Renal cortical epithelial cell (primary cell): ENCODE results near the gene PELI3. TPM values are rescaled to one million over a fixed set of nuclear protein-coding genes. Genes with fewer than 3 reads are reported as not detected.
"Not testable (repeated sequence)": the region's sequence is repeated elsewhere in the genome, so short reads cannot be mapped to it uniquely, and the experiment has no call there.

Source experiments
- DNase-seq: peaks from one replicate; pipeline ENCODE4 v3.0.0-alpha.2; 2011; ENCODE audit warnings: low read depth
- total RNA-seq: library from RNA; depleted of rRNA; stranded (reverse); fragments of >200 nt; gene quantifications from 2 replicates; pipeline ENCODE4 v1.2.3, GENCODE V29; 2014

Gene PELI3
- 4.9 and 6.7 TPM in 2 replicates for total RNA-seq

- peak; percentile 51 for DNase-seq
Observed at GRCh38 chr11:66466225-66467033, at the start of gene PELI3. Gene PELI3, plus strand, starts transcription at chr11:66466905. Its CDS starts 1,224 bp downstream, at chr11:66468129.

- no peak for DNase-seq
Observed at GRCh38 chr11:66417000-66417399, 49.7 kb upstream of the PELI3 start.

- DNase-seq = peak; percentile 88
Observed at GRCh38 chr11:66418168-66418985, 48.3 kb upstream of the PELI3 start.

GRCh38 chr11:66418986-66419308 is 47.8 kb upstream of the PELI3 start:
- no peak for DNase-seq

GRCh38 chr11:66419825-66420224 is 46.9 kb upstream of the PELI3 start:
- DNase-seq = no peak

- no peak for DNase-seq
Observed at GRCh38 chr11:66420671-66421476, 45.8 kb upstream of the PELI3 start, which contains the start of gene NPAS4. Gene NPAS4, plus strand, starts transcription at chr11:66421035. Its CDS starts 145 bp downstream, at chr11:66421180.

- DNase-seq = peak; percentile 76
Observed at GRCh38 chr11:66421492-66422205, 45.1 kb upstream of the PELI3 start.

GRCh38 chr11:66426314-66426713 is 40.4 kb upstream of the PELI3 start:
- no peak for DNase-seq

GRCh38 chr11:66428933-66429332 is 37.8 kb upstream of the PELI3 start:
- DNase-seq = no peak

- peak; percentile 38 for DNase-seq
Observed at GRCh38 chr11:66429983-66430602, 36.6 kb upstream of the PELI3 start.

- DNase-seq = not testable (repeated sequence)
Observed at GRCh38 chr11:66431287-66431686, 35.4 kb upstream of the PELI3 start.

- not testable (repeated sequence) for DNase-seq
Observed at GRCh38 chr11:66431871-66432329, 34.8 kb upstream of the PELI3 start.

GRCh38 chr11:66432597-66432996 is 34.1 kb upstream of the PELI3 start:
- DNase-seq = no peak

- DNase-seq = no peak
Observed at GRCh38 chr11:66437979-66438503, 28.7 kb upstream of the PELI3 start.

GRCh38 chr11:66438504-66439466 is 27.9 kb upstream of the PELI3 start, which contains the start of gene MRPL11:
Gene MRPL11, minus strand, starts transcription at chr11:66438848. Its CDS starts 94 bp downstream, at chr11:66438754.
- DNase-seq = peak; percentile 92

GRCh38 chr11:66440101-66440939 is 26.4 kb upstream of the PELI3 start:
- not testable (repeated sequence) for DNase-seq

- not testable (repeated sequence) for DNase-seq
Observed at GRCh38 chr11:66440940-66441282, 25.8 kb upstream of the PELI3 start.

- peak; percentile 13 for DNase-seq
Observed at GRCh38 chr11:66443602-66444001, 23.1 kb upstream of the PELI3 start.
